ENCODE measurements around the gene NOX3.
"Not testable (repeated sequence)": the region's sequence is repeated elsewhere in the genome, so short reads cannot be mapped to it uniquely, and the experiment has no call there.

NOX3 gene

DNA sequence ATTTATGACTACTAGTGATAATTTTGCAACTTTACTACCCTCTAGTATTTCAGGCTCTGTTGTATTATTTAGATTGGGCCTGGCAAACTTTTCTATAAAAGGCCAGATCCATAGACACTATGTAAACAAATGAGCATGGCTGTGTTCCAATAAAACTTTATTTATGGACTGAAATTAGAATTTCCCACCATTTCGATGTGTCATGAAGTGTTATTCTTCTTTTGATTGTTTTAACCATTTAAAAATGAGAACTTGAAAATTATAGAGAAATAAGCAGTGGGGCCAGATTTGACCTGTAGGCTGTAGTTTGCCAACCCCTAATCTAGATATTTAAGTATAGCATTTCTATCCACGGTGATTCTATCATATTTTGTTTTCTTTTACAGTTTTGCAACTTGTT lies 79.8 kb downstream of the NOX3 start:
- in situ Hi-C loops (cut with MboI; ENCODE audit: low sequenced_read_pairs): no loop called here

DNA sequence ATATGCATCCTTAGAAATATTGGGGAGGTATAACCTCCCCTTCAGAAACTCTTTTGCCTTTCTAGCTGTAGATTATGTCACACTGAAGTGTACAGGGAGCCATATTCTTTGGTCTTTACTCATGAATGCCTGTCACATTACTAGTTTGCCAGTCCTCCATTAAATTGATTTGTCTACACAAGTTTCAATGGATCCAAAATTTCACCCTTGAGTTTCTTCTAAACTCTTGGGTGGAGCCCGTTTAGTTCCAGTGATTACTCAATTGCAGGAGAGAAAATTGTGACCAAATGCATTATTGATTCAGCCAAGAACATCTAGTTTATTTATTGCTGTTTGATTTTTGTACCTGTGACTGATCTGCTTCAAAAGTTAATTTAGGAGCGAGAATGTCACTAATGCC lies 81.0 kb downstream of the NOX3 start:
- in situ Hi-C loops (cut with MboI; ENCODE audit: low sequenced_read_pairs): no loop called here

DNA sequence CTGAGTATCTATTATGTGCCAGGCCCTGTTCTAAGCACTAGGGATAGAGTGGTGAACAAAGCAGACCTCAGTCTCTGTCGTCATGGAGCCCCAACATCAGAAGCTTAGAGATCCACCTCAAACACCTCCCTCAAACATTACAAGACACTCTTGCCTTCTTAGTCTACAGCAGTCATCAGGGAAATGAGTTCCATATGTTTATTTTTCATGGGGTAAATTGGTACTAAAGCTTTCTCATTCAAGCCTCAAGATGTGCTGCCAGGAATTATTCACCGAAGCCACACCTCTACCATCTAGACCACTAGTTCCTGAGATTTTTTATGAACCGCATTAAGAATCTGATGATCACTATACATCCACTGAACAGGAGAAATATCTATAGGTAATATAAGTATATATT lies 82.4 kb downstream of the NOX3 start:
- in situ Hi-C loops (cut with MboI; ENCODE audit: low sequenced_read_pairs): no loop called here

- in situ Hi-C loops (cut with MboI; ENCODE audit: low sequenced_read_pairs): no loop called here
These were observed 83.4 kb downstream of the NOX3 start for GRCh38 chr6:155372256-155372655.

GRCh38 chr6:155371230-155371629 lies 84.4 kb downstream of the NOX3 start:
- in situ Hi-C loops (cut with MboI; ENCODE audit: low sequenced_read_pairs): no loop called here

DNA sequence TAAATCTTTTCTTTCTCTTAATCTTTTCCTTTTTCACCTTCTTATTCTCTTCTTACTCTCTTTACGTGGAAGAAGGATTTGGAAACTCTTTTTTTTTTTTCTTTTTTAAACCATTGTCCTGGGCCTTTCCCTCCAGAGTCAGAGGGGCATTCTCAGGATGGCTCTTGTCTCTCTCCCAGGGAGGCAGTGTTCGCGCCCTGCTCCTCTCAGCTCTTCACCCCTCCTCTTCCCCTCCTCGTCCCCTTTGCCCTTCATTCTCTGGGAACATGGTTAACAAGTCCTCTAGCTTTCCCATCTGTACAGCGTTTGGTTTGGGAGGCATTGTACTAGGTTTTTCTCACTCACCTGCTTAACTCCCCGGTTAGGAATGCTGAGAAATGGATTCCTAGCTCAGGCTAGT lies 89.3 kb downstream of the NOX3 start:
- in situ Hi-C loops (cut with MboI; ENCODE audit: low sequenced_read_pairs): no loop called here

GRCh38 chr6:155364844-155365437 lies 90.7 kb downstream of the NOX3 start:
- in situ Hi-C loops (cut with MboI; ENCODE audit: low sequenced_read_pairs): no loop called here

GRCh38 chr6:155364021-155364420 lies 91.6 kb downstream of the NOX3 start:
- in situ Hi-C loops (cut with MboI; ENCODE audit: low sequenced_read_pairs): not testable (repeated sequence)

GRCh38 chr6:155362968-155363632 lies 92.5 kb downstream of the NOX3 start:
- in situ Hi-C loops (cut with MboI; ENCODE audit: low sequenced_read_pairs): not testable (repeated sequence)

- in situ Hi-C loops (cut with MboI; ENCODE audit: low sequenced_read_pairs): no loop called here
These were observed 101.5 kb downstream of the NOX3 start for GRCh38 chr6:155354167-155354566.

GRCh38 chr6:155352811-155353210 lies 102.8 kb downstream of the NOX3 start:
- in situ Hi-C loops (cut with MboI; ENCODE audit: low sequenced_read_pairs): no loop called here

- in situ Hi-C loops (cut with MboI; ENCODE audit: low sequenced_read_pairs): no loop called here
These were observed 103.6 kb downstream of the NOX3 start for GRCh38 chr6:155352130-155352420.

DNA sequence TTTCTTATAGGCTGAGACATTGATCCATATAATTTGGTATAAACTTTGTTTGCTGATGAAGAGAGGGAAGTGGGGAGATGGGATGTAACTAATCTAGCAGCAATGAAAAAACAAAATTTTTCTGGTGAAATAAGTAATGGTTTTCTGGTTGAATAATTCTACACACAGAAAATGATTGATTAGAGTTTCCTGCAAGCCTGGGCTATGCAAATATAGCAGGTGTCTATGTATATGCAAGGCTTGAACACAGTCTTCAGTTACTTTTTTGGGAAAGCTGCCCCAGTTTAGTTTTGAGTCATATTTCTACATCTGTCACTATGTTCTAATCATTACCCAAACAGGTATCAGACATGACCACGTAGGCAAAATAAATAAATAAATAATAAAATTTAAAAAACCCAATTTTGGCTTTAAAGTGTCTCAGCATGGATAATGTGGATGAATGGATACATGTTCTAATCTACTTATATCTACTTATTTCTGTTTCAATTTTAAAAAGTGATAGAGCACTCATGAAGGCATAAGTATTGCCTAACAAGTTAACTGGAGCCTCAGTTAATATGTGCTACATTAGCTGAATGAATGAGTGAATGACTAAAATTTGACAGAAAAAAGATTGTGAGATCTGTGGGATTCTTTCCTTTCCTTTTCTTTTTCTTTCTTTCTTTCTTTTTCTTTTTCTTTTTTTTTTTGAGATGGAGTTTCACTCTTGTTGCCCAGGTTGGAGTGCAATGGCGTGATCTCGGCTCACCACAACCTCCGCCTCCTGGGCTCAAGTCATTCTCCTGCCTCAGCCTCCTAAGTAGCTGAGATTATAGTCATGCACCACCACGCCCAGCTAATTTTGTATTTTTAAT lies 104.1 kb downstream of the NOX3 start:
- in situ Hi-C loops (cut with MboI; ENCODE audit: low sequenced_read_pairs): no loop called here

DNA sequence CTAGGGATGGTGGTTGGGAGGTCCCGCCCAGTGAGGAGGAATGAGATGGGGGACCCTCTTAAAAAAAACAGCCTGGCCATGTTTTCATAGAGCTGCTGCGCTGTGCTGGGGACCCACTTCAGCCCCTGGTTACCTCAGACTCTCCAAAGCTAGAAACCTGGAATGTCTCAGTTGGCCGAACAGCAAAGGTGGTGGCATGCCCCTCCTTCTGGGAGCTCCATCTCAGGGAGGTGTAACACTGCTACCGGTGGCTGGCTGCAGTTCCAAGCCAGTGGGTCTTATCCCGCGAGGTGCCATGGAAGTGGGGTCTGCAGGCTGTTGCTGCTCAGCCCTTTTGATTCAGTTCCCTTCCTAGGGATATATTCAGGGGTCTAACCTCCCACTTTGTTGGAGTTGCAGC lies 105.7 kb downstream of the NOX3 start:
- in situ Hi-C loops (cut with MboI; ENCODE audit: low sequenced_read_pairs): no loop called here

DNA sequence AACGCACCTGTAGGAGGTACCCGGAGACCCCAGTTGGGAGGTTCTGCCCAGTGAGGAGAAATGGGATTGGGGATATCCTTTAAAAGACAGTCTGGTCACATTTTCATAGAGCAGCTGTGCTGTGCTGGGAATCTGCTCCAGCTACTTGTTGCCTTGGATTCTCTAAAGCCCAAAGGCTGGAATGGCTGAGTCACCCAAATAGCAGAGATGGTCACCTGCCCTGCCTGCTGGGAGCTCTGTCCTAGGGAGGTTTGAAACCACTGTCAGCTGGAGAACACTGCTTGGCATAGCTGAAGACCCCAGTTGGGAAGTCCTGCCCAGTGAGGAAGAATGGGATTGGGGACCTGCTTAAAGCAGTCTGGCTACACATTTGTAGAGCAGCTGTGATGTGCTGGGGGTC lies 106.5 kb downstream of the NOX3 start:
- in situ Hi-C loops (cut with MboI; ENCODE audit: low sequenced_read_pairs): no loop called here

- in situ Hi-C loops (cut with MboI; ENCODE audit: low sequenced_read_pairs): no loop called here
These were observed 107.8 kb downstream of the NOX3 start for GRCh38 chr6:155347800-155348199.

DNA sequence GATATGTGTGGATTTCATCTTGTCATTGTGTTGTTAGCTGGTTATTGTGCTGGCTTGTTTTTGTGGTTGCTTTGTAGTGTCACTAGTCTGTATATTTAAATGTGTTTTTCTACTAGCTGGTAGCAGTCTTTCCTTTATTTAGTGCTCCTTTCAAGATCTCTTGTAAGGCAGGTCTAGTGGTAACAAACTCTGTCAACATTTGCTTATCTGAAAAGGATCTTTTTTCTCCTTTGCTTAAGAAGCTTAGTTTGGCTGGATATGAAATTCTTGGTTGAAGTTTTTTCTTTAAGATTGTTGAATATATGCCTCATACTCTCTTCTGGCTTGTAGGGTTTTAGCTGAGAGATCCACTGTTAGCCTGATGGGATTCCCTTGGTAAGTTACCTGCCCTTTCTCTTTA lies 108.7 kb downstream of the NOX3 start:
- in situ Hi-C loops (cut with MboI; ENCODE audit: low sequenced_read_pairs): no loop called here
